GM21381 (cell line): ENCODE data around the gene SGPP1.
"Not testable (repeated sequence)": the region's sequence is repeated elsewhere in the genome, so short reads cannot be mapped to it uniquely, and the experiment has no call there.

Source experiments
- ATAC-seq: cut with Tn5 transposase; IDR thresholded peaks from one replicate; pipeline ENCODE4 v1.9.1; 2021; ENCODE audit warnings: mild to moderate bottlenecking, moderate library complexity; ENCODE audit not compliant: unreplicated experiment

Gene SGPP1

DNA sequence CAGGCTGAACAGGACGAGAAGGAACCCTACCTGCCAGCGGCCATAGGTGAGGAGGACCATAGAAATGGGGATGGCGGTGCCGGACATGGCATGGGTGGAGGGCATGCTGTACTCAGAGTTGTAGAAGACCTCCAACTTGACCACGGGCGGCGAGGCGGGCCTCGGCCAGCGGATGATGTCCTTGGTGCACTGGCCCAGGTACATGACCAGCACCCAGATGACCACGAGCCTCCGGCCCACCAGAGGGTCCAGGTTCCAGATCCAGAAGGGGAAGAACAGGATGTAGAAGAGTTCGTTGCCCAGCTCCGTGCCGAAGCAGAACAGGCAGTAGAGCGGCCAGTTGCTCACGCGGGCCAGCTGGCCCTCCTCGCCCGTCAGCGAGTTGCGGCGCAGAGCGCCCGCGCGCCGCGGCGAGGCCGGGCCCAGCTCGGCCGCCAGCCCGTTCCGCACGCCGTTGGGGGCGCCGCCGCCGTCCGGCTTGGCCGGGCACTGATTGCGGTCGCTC lies 582 bp downstream of the SGPP1 start:
- ATAC-seq, result peak; percentile 37

DNA sequence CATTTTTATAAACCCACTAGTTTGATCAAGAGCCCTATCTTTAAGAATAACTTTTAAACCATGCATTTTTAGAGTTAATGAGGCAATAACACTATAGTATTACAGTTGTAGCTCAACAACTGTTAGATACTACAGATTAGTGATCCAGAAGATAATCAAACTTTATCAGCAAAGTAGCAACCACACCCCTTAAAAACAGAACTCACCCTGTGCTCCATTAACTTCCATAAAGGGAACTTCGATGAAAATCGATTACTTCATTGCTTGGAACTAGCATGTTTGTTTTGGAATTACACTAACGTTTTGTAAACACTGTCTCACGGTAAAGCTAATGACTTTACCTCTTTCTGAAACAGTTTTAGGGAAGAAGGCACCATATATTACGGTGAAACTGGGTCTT lies 1.4 kb downstream of the SGPP1 start:
- ATAC-seq, result no peak

DNA sequence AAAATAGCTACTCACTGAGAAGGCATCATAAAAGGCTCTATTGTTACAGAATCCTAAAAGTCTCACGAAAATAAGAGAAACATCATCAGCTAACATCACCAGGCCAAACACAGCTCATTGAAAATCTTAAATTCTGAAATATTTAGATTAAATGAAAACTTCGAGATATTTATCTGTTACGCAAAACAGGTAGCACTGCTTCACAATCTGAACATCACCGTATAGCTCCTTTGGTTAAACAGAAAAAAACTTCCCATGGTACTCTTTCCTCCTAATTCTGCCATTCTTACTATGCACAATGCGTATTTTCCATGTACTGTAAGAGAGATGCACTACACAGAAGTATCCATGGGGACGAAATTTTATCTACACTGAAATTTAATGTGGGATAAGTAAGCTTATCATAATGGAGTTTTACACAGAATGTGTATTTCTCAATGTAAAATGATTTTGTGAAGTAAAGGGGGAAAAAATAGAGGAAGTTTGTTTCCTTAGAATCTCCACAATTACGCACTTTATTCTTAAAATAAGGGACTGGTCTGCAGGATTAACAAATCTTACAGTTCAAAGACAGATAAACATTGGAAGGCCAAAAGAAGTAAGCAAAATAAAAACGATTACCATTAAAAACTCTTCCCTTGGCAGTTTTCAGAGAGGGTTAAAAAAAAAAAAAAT lies 1.9 kb downstream of the SGPP1 start:
- no peak for ATAC-seq

DNA sequence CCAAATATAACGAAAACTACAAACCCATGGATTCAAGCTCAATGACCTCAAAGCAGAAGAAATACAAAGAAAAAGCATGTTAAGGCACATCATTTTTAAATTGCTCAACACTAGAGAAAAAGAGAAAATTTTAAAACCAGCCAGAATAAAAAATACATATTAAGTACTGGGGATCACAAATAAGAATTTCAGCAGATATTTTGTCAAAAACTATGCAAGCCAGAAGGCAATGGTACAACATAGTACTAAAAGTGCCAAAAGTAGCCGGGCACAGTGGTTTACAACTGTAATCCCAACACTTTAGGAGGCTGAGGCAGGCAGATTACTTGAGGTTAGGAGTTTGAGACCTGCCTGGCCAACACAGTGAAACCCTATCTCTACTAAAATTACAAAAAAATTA lies 10.2 kb downstream of the SGPP1 start:
- ATAC-seq, result no peak

DNA sequence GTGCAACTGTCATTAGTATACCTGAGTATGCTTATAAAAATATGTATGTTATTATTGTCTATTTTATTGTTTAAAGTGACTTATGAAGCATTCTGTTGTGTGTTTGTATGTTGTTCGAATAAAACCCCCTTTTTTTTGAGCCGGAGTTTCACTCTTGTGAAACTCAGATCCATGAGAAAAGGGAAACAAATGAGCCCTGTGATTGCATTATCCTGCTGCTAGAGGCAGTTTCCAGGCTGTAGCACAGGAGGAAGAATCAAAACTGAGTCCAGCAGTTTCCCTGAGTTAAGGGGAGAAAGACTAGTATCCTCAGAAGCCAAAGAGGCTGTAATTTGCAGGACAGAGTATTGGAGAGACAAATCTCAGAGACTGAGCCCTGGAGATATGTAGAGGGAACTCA lies 12.5 kb downstream of the SGPP1 start:
- ATAC-seq, result no peak

DNA sequence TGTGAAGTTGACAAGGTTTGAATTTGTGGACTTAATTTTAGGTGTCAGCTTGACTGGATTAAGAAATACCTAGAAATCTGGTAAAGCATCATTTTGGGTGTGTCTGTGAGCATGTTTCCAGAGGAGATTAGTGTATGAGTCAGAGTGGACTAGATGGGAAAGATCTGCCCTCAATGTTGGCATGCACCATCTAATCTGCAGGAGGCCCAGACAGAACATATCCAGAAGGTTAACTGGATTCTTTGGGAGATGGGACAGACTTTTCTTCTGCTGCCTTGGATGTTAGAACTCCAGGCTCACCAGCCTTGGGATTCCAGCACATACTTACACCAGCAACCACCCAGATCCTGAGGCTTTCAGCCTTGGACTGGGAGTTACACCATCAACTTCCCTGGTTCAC lies 14.1 kb downstream of the SGPP1 start:
- ATAC-seq, result no peak

DNA sequence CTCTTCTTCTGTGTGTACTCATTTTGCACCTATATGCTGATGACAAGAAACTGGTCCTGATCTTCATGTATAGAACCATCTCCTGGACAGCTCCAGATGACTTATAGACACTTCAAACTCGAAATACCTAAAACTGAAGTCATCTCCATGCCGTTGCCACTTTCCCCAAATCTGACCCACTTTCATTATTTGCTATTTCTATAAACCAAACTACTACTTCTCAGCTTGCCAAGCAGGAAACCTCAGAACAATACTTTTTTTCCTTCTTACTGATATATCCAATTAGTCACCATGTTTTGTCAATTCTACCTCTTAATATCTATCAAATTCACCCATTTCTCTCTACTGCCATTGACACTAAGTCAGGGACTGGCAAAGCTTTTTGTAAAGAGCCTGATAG lies 14.8 kb downstream of the SGPP1 start:
- no peak for ATAC-seq

DNA sequence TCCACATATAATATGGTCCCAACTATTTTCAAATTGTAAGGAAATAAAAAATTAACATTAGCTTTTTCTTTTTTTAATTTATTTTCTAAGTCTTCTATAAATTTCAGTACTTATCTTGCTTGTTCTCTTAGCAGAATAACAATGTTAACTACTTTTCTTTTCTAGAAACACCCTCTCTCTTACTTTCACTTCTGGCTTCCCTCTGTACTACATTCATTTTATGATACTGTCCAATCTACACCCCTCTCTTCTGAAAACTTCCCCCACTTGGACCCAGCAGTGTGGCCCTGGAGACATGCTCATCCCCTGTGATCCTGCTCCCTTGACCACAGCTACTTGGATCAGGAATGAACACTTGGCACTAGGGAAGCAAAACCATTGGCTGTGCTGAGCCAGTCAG lies 15.7 kb downstream of the SGPP1 start:
- ATAC-seq, result no peak

DNA sequence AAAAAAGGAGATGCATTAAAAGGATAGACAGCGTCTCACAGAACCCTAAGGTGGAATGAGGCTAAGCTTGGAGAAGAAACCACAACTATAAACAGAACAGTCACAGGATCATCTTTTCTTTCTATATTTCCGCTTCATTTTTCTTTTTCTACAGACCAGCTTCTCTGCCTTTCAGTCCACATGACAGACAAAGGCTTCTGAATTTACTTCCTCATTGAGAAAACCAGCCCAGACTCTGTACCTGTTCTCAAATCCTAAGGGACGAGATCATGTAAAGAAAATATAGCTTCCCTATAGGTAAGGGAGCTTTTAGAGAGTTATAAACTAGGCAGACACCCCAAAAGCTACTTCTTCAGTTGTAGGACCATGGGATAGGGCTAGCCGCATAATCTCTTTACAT lies 17.4 kb downstream of the SGPP1 start:
- no peak for ATAC-seq

DNA sequence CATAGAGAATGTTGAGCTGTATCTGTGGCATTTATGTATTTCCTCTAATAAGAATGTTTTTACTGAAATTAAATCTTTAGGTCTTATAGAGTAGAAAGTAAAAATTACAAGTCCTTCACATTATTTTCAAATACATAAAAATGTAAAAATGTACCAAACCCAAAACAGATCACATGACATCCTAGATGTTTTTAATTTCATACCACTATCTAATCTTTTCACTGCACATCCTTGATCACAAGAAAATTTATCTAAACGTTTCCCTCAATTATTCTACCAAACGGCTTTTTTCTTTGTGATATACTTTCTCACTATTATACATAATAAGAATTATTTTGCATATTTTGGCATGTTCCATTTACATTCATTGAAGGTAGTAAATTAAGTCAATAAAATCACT lies 18.3 kb downstream of the SGPP1 start:
- no peak for ATAC-seq

DNA sequence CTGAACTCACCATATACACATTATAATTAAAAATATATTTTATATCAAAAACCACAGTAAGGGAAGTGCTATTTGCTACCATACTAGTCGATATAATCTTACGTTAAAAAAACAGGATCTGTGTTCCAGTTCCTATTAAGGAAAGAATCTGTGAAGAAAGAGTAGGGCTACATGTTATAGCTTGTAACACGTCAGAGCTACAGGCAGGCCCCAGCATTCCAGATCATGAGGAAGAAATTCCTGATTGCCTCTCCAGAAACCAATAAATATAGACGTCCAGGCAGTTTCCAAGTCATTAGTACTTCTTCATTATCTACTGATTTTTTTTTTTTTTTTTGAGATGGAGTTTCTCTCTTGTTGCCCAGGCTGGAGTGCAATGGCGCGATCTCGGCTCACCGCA lies 20.6 kb downstream of the SGPP1 start:
- no peak for ATAC-seq

DNA sequence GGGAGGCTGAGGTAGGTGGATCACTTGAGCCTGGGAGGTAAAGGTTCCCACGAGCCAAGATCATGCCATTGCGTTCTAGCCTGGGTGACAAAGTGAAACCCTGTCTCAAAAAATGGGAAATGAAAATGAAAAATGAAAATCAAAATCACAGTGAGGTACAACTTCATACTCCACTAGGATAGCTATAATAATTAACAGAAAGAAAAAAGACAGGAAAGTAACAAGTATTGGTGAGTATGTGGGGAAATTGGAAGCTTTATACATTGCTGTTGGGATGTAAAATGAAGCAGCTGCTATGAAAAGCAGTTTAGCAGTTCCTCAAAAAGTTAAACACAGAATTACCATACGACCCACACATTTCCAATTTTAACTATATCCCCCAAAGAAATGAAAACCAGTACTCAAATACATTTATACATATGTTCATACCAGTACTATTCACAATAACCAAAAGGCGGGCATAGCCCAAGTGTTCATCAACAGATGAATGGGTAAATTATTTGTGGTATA lies 22.2 kb downstream of the SGPP1 start:
- ATAC-seq, result peak; percentile 61

DNA sequence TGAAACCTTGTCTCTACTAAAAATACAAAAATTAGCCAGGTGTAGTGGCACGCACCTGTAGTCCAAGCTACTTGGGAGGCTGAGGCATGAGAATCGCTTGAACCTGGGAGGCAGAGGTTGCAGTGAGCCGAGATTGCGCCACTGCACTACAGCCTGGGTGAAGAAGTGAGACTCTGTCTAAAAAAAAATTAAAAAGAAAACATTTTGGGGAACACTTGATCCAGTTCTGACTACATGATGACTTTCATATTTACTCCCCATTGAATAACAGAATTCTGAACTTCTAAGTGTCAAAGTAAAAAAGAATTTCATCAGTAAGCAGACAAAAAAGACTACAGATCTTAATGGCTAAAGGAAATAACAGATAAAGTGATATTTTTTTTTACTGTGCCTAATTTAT lies 25.3 kb downstream of the SGPP1 start:
- ATAC-seq, result not testable (repeated sequence)

DNA sequence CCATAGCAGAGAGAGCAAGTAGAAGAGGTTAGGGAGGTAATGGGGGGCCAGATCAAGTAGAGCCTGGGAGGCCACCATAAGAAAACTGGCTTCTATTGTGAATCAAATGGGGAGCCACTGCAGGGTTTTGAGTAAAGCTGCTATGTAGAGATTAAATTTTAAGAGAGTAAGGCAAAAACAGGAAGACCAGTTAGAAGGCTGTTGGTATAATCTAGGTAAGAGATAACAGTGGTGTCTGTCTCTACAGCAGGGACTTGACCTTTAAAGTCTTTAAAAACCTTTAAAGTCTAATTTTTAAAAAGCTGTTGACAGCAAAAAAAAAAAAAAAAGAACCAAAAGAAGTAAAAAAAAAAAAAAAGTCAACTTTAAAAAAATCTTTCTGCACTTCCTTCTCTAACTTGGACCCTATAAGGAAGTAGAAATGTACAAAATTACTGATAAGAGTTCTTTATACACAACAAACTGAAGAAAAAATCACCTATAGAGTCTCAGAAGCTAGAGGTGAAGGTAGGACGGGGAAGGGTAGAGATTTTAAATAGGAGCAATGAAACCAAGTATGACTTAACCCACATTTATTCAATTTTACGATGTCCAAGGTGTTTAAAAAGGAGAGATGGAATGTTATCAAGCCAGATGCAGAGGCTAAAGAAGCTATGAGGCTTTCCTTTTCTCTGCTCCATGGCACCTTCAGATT lies 26.1 kb downstream of the SGPP1 start:
- ATAC-seq, result no peak

DNA sequence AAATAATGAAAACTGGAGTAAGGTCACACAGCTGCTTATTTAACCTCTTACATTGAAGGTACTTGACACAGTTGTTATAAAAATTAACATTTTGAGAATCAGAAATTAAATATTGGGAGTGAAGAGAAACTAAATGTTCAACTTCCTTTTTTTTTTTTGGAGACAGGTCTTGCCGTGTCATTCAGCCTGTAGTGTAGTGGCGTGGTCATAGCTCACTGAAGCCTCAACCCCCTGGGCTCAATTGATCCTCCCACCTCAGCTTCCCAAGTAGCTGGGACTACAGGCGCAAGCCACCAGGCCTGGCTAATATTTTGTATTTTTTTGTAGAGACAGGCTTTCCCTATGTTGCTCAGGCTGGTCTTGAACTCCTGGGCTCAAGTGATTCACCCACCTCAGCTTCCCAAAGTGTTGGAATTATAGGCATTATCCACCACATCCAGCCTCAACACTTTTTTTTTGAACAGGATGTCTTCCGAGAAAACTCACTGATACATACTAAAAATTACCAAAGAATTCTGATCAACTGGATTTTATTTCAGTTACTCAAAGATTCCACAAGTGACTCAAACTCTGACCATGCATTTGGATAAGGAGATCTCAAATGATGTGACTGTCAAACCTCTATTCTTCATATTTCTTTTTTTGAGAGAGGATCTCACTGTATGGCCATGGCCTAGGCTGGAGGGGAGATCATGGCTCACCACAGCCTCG lies 35.4 kb downstream of the SGPP1 start:
- no peak for ATAC-seq

DNA sequence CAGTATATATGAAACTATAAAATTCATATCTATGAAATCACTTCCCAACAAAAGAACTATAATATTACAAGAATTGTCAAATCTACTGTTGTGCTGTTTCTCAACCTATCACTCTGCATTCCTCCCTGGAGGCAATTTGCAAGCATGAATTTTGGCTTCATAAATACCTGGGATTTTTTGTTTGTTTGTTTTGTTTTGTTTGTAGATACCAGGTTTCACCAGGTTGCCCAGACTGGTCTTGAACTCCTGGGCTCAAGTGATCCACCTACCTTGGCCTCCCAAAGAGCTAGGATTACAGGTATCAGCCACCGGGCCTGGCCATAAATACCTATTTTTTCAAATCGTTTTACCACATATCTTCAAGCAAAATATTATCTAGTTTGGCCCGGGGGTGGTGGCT lies 38.7 kb downstream of the SGPP1 start:
- no peak for ATAC-seq

DNA sequence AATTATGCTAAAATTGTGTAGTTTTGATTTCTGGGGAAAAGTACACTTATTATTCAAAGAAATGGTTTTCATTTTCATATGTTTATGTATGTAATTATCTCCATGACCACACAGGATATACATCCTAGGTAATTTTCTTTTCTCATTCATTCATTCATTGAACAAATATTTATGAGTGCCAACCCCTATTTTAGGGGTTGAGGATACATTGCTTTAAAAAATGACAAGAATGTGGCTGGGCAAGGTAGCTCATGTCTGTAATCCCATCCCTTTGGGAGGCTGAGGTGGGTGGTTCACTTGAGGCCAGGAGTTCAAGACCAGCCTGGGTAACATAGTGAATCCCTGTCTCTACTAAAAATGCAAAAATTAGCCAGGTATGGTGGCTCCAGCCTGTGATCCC lies 40.9 kb downstream of the SGPP1 start:
- ATAC-seq, result no peak

DNA sequence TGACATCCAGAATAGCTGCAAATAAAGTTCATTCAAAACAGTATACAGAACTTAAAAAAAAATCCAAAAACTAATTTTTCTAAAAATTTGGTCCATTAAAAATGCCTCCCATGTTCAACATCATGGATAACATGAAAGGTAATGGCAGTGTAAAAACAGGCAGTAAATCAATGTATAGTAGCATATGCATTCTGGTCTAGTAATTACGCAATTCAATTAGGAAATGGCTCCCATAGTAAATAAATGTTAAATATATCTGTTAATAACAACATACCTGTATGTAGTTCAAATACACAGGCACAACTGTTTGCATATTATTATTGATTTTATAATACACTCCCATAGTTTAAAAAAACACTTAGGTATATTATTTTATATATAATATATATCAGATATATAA lies 42.5 kb downstream of the SGPP1 start:
- no peak for ATAC-seq

DNA sequence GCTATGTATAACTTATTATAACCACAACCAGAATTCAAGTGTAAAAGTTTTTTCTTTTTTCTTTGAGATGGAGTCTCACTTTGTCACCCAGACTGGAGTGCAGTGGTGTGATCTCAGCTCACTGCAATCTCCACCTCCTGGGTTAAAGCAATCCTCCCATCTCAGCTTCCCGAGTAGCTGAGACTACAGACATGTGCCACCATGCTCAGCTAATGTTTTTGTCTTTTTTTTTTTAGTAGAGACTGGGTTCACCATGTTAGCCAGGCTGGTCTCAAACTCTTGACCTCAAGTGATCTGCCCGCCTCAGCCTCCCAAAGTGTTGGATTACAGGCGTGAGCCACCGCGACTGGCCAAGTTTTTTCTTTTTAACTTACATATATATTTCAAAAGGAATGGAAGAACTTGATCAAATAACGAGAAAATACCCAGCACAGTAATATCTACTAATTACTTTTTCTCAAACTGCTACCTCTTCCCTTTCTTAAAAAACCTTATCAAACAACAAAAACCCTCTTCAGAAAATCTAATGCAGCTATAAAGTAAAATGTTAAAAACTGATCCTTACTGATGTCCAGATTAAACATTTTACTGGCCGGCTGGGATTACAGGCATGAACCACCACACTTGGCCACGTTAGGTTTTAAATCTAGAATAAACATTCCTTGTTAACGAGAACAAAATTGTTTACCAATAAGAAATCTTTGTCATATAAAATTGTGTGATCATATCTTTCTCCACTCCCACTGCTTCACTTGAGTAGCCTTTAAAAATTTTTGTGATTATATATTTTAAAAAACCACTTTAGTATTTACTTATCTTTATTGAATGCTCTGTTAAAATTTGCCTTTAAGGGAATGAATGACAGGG lies 44.9 kb downstream of the SGPP1 start:
- ATAC-seq, result no peak

DNA sequence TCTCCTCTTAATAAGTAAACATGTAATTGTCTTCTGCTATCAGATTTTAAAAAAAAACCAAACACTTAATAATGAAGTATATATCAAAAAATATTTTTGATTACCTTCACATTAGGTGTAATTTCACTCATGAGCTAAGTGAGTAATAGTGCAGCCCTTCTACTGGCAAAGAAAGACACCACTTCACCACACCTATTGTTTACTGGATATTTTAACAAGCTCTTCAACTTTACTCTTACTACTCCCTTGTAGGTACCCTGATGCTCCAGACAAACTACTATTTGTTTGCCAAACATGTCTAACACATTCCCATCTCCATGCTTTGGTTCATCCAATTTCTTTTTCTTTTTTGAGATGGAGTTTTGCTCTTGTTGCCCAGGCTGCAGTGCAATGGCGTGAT lies 49.3 kb downstream of the SGPP1 start:
- ATAC-seq, result no peak

DNA sequence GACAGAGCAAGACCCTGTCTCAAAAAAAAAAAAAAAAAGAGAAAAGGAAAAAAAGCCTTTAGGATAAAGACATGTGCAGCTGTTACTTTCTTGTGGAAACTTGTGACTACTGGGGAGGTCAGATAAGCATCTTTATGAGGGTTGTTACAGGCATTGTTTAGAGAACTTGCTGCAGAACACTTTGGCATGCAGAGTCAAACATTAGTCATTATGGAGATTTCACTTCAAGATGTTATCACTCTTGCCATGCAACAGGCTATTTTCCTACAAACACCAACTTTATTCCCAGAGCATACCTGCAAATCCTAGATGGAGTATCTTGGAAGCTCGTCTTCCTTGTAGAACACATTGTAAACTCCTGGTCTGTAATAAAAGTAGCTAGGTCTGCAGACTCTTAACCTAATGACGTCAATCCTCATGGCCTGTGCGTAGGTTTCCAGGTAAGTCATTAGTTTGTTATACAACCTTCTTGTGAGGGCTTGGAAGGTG lies 49.9 kb downstream of the SGPP1 start:
- no peak for ATAC-seq
